ENCODE data around the gene LRRC74A. TPM values are rescaled to one million over a fixed set of nuclear protein-coding genes. Genes with fewer than 3 reads are reported as not detected.

The LRRC74A gene
- total and polyA plus RNA-seq, 2 experiments from 2014 or later: not detected

- Histone ChIP-seq H2AFZ (0 out of 2 replicates have a peak overlapping the region, but pooled peaks have one; percentile 23), H3K27me3 (ENCODE audit: insufficient read depth) (no peaks in the 10 kb centered on the region), H3K27ac (ENCODE audit: low read depth) (no peak overlapping the region), H4K20me1 (replicated peaks; ENCODE audit: insufficient read depth) (no peaks in the 10 kb centered on the region; the same call in 1 of the 2 replicates), H3K4me2 (no peak overlapping the region), H3K36me3 (ENCODE audit: insufficient read depth) (no peaks in the 10 kb centered on the region), H3K79me2 (replicated peaks; ENCODE audit: insufficient read depth) (peaks cover 16% of the 10 kb centered on the region), H3K9me2 (ENCODE audit: insufficient read depth) (peaks cover 6% of the 10 kb centered on the region; the same call in 1 of the 2 replicates), H3K4me3 (no peak overlapping the region), H3K4me1 (ENCODE audit: insufficient read depth) (peaks cover 10% of the 10 kb centered on the region), H3F3A (replicated peaks; ENCODE audit: low read depth) (no peaks in the 10 kb centered on the region)
- no peak overlapping the region for H3K27ac Mint-ChIP-seq
- ATAC-seq (no peak), DNase-seq (ENCODE audit: low spot score) (no peak)
- H3K4me1 Mint-ChIP-seq: peaks cover 16% of the 10 kb centered on the region
- no peaks in the 10 kb centered on the region; the same call in 2 of the 3 replicates for H3K36me3 Mint-ChIP-seq (ENCODE audit: low read depth)
- TF ChIP-seq ZNF331 (CRISPR knock-in tag; IDR thresholded peaks at IDR 0.05; ENCODE audit: low read depth) (no peak), JUNB (IDR thresholded peaks at IDR 0.05; ENCODE audit: unreplicated experiment) (no peak), EZH2 (IDR thresholded peaks at IDR 0.05; ENCODE audit: low read depth, unreplicated experiment) (no peak), ZNF114 (CRISPR knock-in tag; IDR thresholded peaks at IDR 0.05) (no peak), EZH2phosphoT487 (IDR thresholded peaks at IDR 0.05; ENCODE audit: unreplicated experiment) (no peak), NANOG (IDR thresholded peaks at IDR 0.05; ENCODE audit: borderline replicate concordance) (no peak), CREB1 (CRISPR knock-in tag; IDR thresholded peaks at IDR 0.05; ENCODE audit: low read depth) (no peak), ZNF462 (CRISPR knock-in tag; IDR thresholded peaks at IDR 0.05) (no peak), POLR2AphosphoS5 (IDR thresholded peaks at IDR 0.05; ENCODE audit: low read depth) (no peak), REST (IDR thresholded peaks at IDR 0.05; ENCODE audit: unreplicated experiment) (no peak), CTCF (conservative IDR thresholded peaks at IDR 0.05; ENCODE audit: low read depth in 2 of 2) (no peak), STAT1 (IDR thresholded peaks at IDR 0.05; ENCODE audit: unreplicated experiment) (no peak), ETS1 (IDR thresholded peaks at IDR 0.05) (no peak)
- H3K4me3 Mint-ChIP-seq: no peak overlapping the region
- no peaks in the 10 kb centered on the region; the same call in 2 of the 3 replicates for H3K9me3 Mint-ChIP-seq
- no peaks in the 10 kb centered on the region for H3K27me3 Mint-ChIP-seq (ENCODE audit: insufficient read depth, low read depth, poor library complexity)
These were observed 11.2 kb upstream of the LRRC74A start for GRCh38 chr14:76814726-76815645.
